Hepatocyte (in vitro differentiated cells): Measurements from ENCODE around the gene HEATR1. TPM values are rescaled to one million over a fixed set of nuclear protein-coding genes. Genes with fewer than 3 reads are reported as not detected.
A peak's percentile ranks its signal among the peaks of the same experiment; 100 is the strongest.
"Not testable (repeated sequence)": the region's sequence is repeated elsewhere in the genome, so short reads cannot be mapped to it uniquely, and the experiment has no call there.

Experiments
- DNase-seq: peaks from one replicate; pipeline ENCODE4 v3.0.0-alpha.2; 2016; ENCODE audit warnings: low spot score
- H2AFZ ChIP-seq: fragments of 200-600 bp; sonication (generic); 2 replicates; pipeline ENCODE4 v1.6.0; 2016; ENCODE audit warnings: antibody characterized with exemption, mild to moderate bottlenecking
- H3K27ac ChIP-seq: fragments of 200-600 bp; sonication (generic); 2 replicates; pipeline ENCODE4 v1.5.1; 2016; ENCODE audit warnings: mild to moderate bottlenecking
- H3K27me3 ChIP-seq: fragments of 200-600 bp; sonication (generic); 2 replicates; pipeline ENCODE4 v1.6.1; 2016
- H3K36me3 ChIP-seq: fragments of 200-600 bp; sonication (generic); replicated peaks from 2 replicates; pipeline ENCODE4 v1.5.1; 2016; ENCODE audit warnings: low read depth; ENCODE audit not compliant: insufficient read depth
- H3K4me1 ChIP-seq: fragments of 200-600 bp; sonication (generic); 2 replicates; pipeline ENCODE4 v1.5.1; 2016; ENCODE audit warnings: mild to moderate bottlenecking, moderate library complexity; ENCODE audit not compliant: insufficient read depth
- H3K4me2 ChIP-seq: fragments of 200-600 bp; sonication (generic); 2 replicates; pipeline ENCODE4 v1.6.0; 2016
- H3K4me3 ChIP-seq: fragments of 200-600 bp; sonication (generic); 2 replicates; pipeline ENCODE4 v1.5.1; 2016; ENCODE audit warnings: mild to moderate bottlenecking
- H3K79me2 ChIP-seq: fragments of 200-600 bp; sonication (generic); 2 replicates; pipeline ENCODE4 v1.6.0; 2017; ENCODE audit warnings: mild to moderate bottlenecking
- H3K9me2 ChIP-seq: fragments of 200-600 bp; sonication (generic); replicated peaks from 2 replicates; pipeline ENCODE4 v1.6.0; 2017; ENCODE audit warnings: mild to moderate bottlenecking; ENCODE audit not compliant: insufficient read depth
- H3K9me3 ChIP-seq: fragments of 200-600 bp; sonication (generic); 2 replicates; pipeline ENCODE4 v1.5.1; 2016; ENCODE audit warnings: low read depth, mild to moderate bottlenecking
- H4K20me1 ChIP-seq: fragments of 200-600 bp; sonication (generic); 2 replicates; pipeline ENCODE4 v1.6.0; 2016; ENCODE audit warnings: mild to moderate bottlenecking; ENCODE audit not compliant: insufficient read depth, poor library complexity, severe bottlenecking
- CTCF ChIP-seq: fragments of 200-600 bp; sonication (generic); IDR thresholded peaks from 2 replicates; pipeline ENCODE4 v1.5.1; 2016; ENCODE audit warnings: antibody characterized with exemption, mild to moderate bottlenecking; ENCODE audit not compliant: poor library complexity
- EZH2 ChIP-seq: fragments of 200-600 bp; sonication (generic); IDR thresholded peaks from 2 replicates; pipeline ENCODE4 v1.6.1; 2016; ENCODE audit warnings: antibody characterized with exemption, mild to moderate bottlenecking, borderline replicate concordance
- EZH2phosphoT487 ChIP-seq: fragments of 200-600 bp; sonication (generic); IDR thresholded peaks from one replicate; pipeline ENCODE4 v1.6.1; 2018; ENCODE audit warnings: antibody characterized with exemption, mild to moderate bottlenecking, low read depth, moderate library complexity; ENCODE audit not compliant: unreplicated experiment, severe bottlenecking
- WGBS: methylation state at CpG from one replicate; pipeline ENCODE4 v1.1.6; 2016; ENCODE audit warnings: low lambda C conversion rate; ENCODE audit errors: missing lambda C conversion rate; 5-methylcytosine and 5-hydroxymethylcytosine counted together
- polyA plus RNA-seq: library from polyadenylated mRNA; unstranded; fragments of >200 nt; fragmentation: Nextera tagmentation; extraction: Ambion mirVana; gene quantifications from 2 replicates; pipeline ENCODE4 v1.2.1, GENCODE V29; 2016
- total RNA-seq: library from RNA; depleted of rRNA; stranded (reverse); fragments of >200 nt; gene quantifications from 2 replicates; pipeline ENCODE4 v1.2.3, GENCODE V29; 2014

Gene HEATR1
- total and polyA plus RNA-seq, 2 experiments from 2014 or later = 8.5 to 27.8 TPM

DNA sequence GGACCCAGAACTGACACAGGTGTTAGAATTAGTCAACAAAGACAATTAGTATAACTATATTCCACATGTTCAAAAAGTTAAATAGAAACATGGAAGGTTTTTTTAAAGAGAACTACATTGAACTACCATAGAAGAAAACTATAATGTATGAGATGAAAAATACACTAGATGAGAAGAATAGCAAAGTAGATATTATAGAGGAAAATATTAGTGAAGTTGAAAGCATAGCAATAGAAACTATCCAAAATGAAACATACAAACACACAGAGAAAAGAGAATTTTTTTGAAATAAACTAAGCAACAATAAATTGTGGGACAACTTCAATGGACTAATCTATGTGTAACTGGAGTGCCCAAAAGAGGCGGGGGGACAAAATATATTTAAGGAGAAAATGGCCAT, 8.0 kb upstream of the HEATR1 start:
- no peaks in the 10 kb centered on the region for H3K9me3 ChIP-seq
- WGBS = 95% methylated on average over 1 of the region's 1 CpG
- H4K20me1 ChIP-seq = no peaks in the 10 kb centered on the region
- H3K4me1 ChIP-seq = no peaks in the 10 kb centered on the region
- no peaks in the 10 kb centered on the region for H3K79me2 ChIP-seq
- H3K9me2 ChIP-seq = no peaks in the 10 kb centered on the region
- no peaks in the 10 kb centered on the region for H3K27me3 ChIP-seq
- DNase-seq = no peak
- no peak for TF ChIP-seq CTCF
- no peak for TF ChIP-seq EZH2phosphoT487
- TF ChIP-seq EZH2 = no peak
- H3K4me3 ChIP-seq = no peak overlapping the region
- no peaks in the 10 kb centered on the region for H3K36me3 ChIP-seq
- H3K27ac ChIP-seq = no peak overlapping the region
- no peak overlapping the region for H2AFZ ChIP-seq
- no peak overlapping the region for H3K4me2 ChIP-seq

DNA sequence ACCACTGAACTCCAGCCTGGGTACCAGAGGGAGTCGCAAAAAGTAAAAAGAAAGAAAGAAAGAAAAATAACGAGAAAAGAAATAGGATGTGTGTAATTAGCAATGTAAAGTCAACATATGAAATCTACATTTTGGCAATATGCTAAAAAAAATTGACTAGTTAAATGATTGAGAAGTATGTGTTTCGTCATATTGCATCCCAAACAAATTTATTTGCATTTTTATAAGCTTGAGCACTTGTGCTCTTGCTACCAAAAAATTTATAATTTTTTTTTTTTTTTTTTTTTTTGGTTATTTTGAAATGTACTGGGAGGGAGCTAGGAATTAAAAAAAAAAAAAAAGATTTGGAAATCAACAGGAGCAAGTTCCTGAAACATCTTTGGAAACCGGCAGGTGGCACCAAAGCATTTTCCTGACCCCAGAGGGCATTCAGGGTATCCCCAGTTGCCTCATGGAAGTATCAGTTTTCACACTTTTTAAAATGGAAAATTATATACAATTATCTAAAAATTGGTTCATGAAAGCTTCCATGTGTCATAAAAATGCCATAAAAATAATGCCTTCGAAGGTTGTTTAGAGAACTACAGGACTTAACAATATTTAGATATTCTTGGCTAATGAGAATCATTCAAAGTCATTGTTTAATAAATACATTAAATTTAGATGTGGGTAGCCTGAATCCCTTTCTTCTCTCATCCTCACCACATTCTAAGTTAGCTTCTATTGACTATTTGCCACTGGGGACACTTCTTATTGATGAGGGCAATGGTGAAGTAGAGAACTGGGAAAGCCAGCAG, 4.8 kb upstream of the HEATR1 start:
- H3K9me2 ChIP-seq = no peaks in the 10 kb centered on the region
- 18% methylated on average over 5 of the region's 5 CpGs for WGBS
- H3K27me3 ChIP-seq = no peaks in the 10 kb centered on the region
- H2AFZ ChIP-seq = no peak overlapping the region
- no peaks in the 10 kb centered on the region for H3K79me2 ChIP-seq
- no peaks in the 10 kb centered on the region for H4K20me1 ChIP-seq
- no peaks in the 10 kb centered on the region for H3K9me3 ChIP-seq
- H3K36me3 ChIP-seq = no peaks in the 10 kb centered on the region
- TF ChIP-seq EZH2 = no peak
- peak; percentile 64 for TF ChIP-seq CTCF
- no peak for TF ChIP-seq EZH2phosphoT487
- DNase-seq = peak; percentile 70
- no peaks in the 10 kb centered on the region for H3K4me1 ChIP-seq
- H3K4me2 ChIP-seq = no peak overlapping the region
- H3K4me3 ChIP-seq = no peak overlapping the region
- H3K27ac ChIP-seq = no peak overlapping the region

DNA sequence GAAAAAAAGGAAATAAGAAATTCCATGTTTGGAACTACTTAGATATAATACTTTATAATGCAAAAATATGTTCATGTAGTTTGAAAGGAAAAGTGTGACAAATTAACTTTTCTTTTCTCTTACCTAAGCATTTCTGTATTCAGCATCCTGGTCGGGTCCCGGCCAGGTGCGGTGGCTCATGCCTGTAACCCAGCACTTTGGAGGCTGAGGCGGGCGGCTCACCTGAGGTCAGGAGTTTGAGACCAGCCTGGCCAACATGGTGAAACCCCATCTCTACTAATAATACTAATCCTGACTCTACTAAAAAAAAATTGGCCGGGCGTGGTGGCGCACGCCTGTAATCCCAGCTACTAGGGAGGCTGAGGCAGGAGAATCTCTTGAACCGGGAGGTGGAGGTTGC, 3.3 kb upstream of the HEATR1 start:
- H2AFZ ChIP-seq, H3K4me2 ChIP-seq, DNase-seq, H3K36me3 ChIP-seq, H3K4me3 ChIP-seq, H3K27ac ChIP-seq, H3K27me3 ChIP-seq, H4K20me1 ChIP-seq, H3K9me3 ChIP-seq, H3K4me1 ChIP-seq, H3K9me2 ChIP-seq: not testable (repeated sequence)
- 92% methylated on average over 10 of the region's 10 CpGs for WGBS
- H3K79me2 ChIP-seq = peaks cover 14% of the 10 kb centered on the region

DNA sequence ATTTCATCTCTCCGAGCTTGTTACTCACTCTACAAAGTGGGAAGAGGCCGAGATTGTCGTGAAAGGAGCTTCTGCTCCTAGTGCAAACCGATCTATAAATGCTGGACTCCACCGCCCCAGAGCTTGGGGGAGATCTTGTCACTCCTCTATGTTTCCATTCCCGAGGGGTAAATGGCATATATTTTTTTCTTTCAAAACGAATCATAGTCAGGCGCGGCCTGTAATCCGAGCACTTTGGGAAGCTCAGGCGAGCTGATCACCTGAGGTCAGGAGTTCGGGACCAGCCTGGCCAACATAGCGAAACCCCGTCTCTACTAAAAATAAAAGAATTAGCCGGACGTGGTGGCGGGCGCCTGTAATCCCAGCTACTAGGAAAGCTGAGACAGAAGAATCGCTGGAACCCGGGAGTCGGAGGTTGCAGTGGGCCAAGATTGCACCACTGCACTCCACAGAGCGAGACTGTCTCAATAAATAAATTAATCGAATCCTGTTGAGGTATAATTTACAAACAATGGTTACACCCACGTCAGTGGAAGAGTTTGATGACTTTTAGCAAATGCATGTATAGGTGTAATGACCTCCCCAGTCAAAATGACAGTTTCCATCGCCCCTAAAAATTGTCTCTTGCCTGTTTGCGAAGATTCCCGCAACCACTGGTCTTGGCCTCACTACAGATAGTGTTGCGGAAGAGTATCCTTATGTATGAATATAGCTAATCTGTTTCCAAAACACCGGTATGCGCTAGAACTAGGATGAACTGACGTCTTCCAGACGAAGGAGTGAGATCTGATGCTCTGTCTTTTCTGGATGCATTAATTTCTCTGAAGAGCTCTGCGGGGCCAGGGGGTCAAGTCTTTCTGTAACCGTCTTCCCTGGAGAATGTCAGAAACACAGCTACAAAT, 840 bp upstream of the HEATR1 start:
- TF ChIP-seq CTCF (no peak), EZH2 (no peak), EZH2phosphoT487 (no peak)
- Histone ChIP-seq H3K79me2 (peaks cover 17% of the 10 kb centered on the region), H3K36me3 (no peaks in the 10 kb centered on the region), H2AFZ (peak overlapping the region; percentile 88), H3K27me3 (no peaks in the 10 kb centered on the region), H3K4me3 (peak overlapping the region; percentile 29), H3K9me2 (no peaks in the 10 kb centered on the region), H4K20me1 (no peaks in the 10 kb centered on the region), H3K4me1 (peaks cover 8% of the 10 kb centered on the region), H3K9me3 (no peaks in the 10 kb centered on the region), H3K4me2 (peak overlapping the region; percentile 79), H3K27ac (peak overlapping the region; percentile 70)
- WGBS = 61% methylated on average over 34 of the region's 34 CpGs
- no peak for DNase-seq
